ENCODE measurements around the gene ADGRV1.
"Not testable (repeated sequence)": the region's sequence is repeated elsewhere in the genome, so short reads cannot be mapped to it uniquely, and the experiment has no call there.

Gene ADGRV1

DNA sequence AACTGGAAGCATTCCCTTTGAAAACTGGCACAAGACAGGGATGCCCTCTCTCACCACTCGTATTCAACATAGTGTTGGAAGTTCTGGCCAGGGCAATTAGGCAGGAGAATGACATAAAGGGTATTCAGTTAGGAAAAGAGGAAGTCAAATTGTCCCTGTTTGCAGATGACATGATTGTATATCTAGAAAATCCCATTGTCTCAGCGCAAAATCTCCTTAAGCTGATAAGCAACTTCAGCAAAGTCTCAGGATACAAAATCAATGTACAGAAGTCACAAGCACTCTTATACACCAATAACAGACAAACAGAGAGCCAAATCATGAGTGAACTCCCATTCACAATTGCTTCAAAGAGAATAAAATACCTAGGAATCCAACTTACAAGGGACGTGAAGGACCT, 128.9 kb downstream of the ADGRV1 start:
- not testable (repeated sequence) for DNase-seq; H3K4me1 ChIP-seq (ENCODE audit: control insufficient read depth, insufficient read depth, low read length, poor library complexity, severe bottlenecking); H3K4me3 ChIP-seq (ENCODE audit: insufficient read depth, low read depth, low read length, poor library complexity, severe bottlenecking); H3K9me3 ChIP-seq (ENCODE audit: control insufficient read depth, low read length); H3K27ac ChIP-seq (ENCODE audit: insufficient read depth, low read length, poor library complexity, severe bottlenecking); H3K36me3 ChIP-seq (ENCODE audit: control insufficient read depth, insufficient read depth, low read length); H3K27me3 ChIP-seq (replicated peaks; ENCODE audit: control insufficient read depth, insufficient read depth, low read length, poor library complexity, severe bottlenecking)

DNA sequence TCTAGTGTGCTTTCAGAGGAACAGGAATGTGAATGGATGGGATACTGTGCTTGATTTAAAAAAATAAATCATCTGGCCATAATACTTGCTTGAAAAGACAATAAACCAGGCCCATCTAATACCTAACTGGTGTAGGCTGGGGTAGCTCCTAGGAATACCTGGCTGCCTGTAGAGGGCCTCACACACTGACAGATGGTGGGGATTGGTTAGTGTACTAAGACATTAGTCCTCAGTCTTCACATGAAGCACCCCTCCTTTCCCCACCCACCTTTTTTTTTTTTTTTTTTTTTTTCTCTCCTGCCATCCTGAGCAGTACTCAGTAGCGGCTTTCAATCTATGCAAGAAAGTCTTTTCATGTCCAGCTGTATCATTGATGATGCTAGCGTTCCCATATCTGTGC, 130.5 kb downstream of the ADGRV1 start:
- H3K36me3 ChIP-seq (ENCODE audit: control insufficient read depth, insufficient read depth, low read length) = no peaks in the 10 kb centered on the region
- H3K4me3 ChIP-seq (ENCODE audit: insufficient read depth, low read depth, low read length, poor library complexity, severe bottlenecking) = no peak overlapping the region
- no peaks in the 10 kb centered on the region for H3K27me3 ChIP-seq (replicated peaks; ENCODE audit: control insufficient read depth, insufficient read depth, low read length, poor library complexity, severe bottlenecking)
- no peaks in the 10 kb centered on the region for H3K4me1 ChIP-seq (ENCODE audit: control insufficient read depth, insufficient read depth, low read length, poor library complexity, severe bottlenecking)
- no peak for DNase-seq
- H3K9me3 ChIP-seq (ENCODE audit: control insufficient read depth, low read length) = no peaks in the 10 kb centered on the region
- no peak overlapping the region for H3K27ac ChIP-seq (ENCODE audit: insufficient read depth, low read length, poor library complexity, severe bottlenecking)

DNA sequence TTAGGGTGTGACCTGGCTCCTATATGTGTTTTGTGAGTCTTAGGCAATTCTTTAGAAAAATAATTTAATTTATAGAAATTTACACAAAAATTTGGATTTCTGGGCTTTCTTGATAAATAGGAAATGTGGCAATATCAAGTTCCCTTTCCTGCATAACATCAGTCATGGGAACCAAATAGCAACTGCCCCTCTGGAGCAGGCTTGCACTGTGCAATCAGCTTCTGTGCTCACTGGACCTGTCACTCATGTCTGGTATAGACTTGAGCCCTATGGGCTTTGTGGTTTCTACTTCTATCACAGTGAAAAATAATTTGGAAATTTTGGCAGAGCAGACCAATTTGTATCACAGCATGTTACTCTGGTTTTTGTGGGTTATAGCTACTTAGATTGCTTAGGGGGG, 131.7 kb downstream of the ADGRV1 start:
- DNase-seq = no peak
- H3K36me3 ChIP-seq (ENCODE audit: control insufficient read depth, insufficient read depth, low read length) = no peaks in the 10 kb centered on the region
- no peaks in the 10 kb centered on the region for H3K9me3 ChIP-seq (ENCODE audit: control insufficient read depth, low read length)
- no peaks in the 10 kb centered on the region for H3K4me1 ChIP-seq (ENCODE audit: control insufficient read depth, insufficient read depth, low read length, poor library complexity, severe bottlenecking)
- no peak overlapping the region for H3K27ac ChIP-seq (ENCODE audit: insufficient read depth, low read length, poor library complexity, severe bottlenecking)
- H3K4me3 ChIP-seq (ENCODE audit: insufficient read depth, low read depth, low read length, poor library complexity, severe bottlenecking) = no peak overlapping the region
- no peaks in the 10 kb centered on the region for H3K27me3 ChIP-seq (replicated peaks; ENCODE audit: control insufficient read depth, insufficient read depth, low read length, poor library complexity, severe bottlenecking)

DNA sequence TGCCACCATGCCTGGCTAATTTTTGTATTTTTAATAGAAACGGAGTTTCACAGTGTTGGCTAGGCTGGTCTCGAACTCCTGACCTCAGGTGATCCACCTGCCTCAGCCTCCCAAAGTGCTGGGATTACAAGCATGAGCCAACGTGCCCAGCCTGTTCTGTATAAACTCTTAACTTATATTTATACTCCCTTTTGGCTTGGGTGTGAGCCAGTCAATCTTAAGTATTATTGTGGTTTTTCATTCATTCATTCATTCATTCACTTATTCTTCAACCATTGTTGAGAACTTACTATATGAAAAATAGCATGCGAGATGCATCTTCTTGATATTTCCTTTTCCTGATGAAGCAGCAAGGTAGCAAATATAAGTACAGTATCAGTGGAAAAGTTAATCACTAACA, 132.9 kb downstream of the ADGRV1 start:
- no peaks in the 10 kb centered on the region for H3K36me3 ChIP-seq (ENCODE audit: control insufficient read depth, insufficient read depth, low read length)
- no peak overlapping the region for H3K27ac ChIP-seq (ENCODE audit: insufficient read depth, low read length, poor library complexity, severe bottlenecking)
- no peak for DNase-seq
- no peaks in the 10 kb centered on the region for H3K27me3 ChIP-seq (replicated peaks; ENCODE audit: control insufficient read depth, insufficient read depth, low read length, poor library complexity, severe bottlenecking)
- no peak overlapping the region for H3K4me3 ChIP-seq (ENCODE audit: insufficient read depth, low read depth, low read length, poor library complexity, severe bottlenecking)
- no peaks in the 10 kb centered on the region for H3K4me1 ChIP-seq (ENCODE audit: control insufficient read depth, insufficient read depth, low read length, poor library complexity, severe bottlenecking)
- no peaks in the 10 kb centered on the region for H3K9me3 ChIP-seq (ENCODE audit: control insufficient read depth, low read length)

DNA sequence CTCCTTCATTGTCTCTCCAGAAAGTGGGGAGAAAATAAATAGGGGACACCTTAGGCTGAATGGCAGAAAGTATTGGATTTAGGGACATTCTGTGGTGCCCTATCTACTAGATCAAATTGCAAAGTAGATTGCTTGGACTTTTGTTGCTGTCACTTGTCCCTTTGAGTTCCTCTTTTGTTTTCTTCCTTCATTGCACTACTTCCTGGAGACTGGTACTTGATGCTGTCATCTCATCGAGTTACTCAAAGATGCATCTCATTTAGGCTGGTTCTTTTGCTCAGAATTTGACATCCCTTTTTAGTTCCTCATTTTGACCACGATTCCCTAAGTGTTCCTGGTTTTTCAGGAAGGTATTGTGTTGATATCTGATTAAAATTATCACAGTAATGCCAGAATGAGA, 137.6 kb downstream of the ADGRV1 start:
- Histone ChIP-seq H3K9me3 (ENCODE audit: control insufficient read depth, low read length) (no peaks in the 10 kb centered on the region), H3K4me1 (ENCODE audit: control insufficient read depth, insufficient read depth, low read length, poor library complexity, severe bottlenecking) (no peaks in the 10 kb centered on the region), H3K27ac (ENCODE audit: insufficient read depth, low read length, poor library complexity, severe bottlenecking) (no peak overlapping the region), H3K36me3 (ENCODE audit: control insufficient read depth, insufficient read depth, low read length) (no peaks in the 10 kb centered on the region), H3K27me3 (replicated peaks; ENCODE audit: control insufficient read depth, insufficient read depth, low read length, poor library complexity, severe bottlenecking) (no peaks in the 10 kb centered on the region), H3K4me3 (ENCODE audit: insufficient read depth, low read depth, low read length, poor library complexity, severe bottlenecking) (no peak overlapping the region)
- DNase-seq = no peak

DNA sequence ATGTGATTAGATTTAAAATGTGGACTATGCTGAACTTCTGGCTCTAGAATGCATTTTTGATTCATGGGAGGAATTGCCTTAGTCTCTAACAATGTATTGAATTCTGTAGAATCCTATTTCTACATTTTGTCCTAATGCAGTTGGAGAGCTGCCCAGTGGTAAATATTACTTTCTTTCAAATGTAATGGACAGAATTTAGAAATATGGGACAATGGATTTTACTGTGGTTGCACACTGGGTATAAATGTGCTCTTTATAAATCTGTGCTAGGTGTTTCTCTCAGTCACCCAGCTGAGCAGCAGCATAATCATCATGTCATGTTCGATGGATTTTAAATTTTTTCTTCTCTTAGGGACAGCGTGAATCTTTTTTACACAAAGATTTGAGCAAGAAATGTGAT, 141.7 kb downstream of the ADGRV1 start:
- Histone ChIP-seq H3K27me3 (replicated peaks; ENCODE audit: control insufficient read depth, insufficient read depth, low read length, poor library complexity, severe bottlenecking) (no peaks in the 10 kb centered on the region), H3K9me3 (ENCODE audit: control insufficient read depth, low read length) (no peaks in the 10 kb centered on the region), H3K4me1 (ENCODE audit: control insufficient read depth, insufficient read depth, low read length, poor library complexity, severe bottlenecking) (no peaks in the 10 kb centered on the region), H3K4me3 (ENCODE audit: insufficient read depth, low read depth, low read length, poor library complexity, severe bottlenecking) (no peak overlapping the region), H3K36me3 (ENCODE audit: control insufficient read depth, insufficient read depth, low read length) (no peaks in the 10 kb centered on the region), H3K27ac (ENCODE audit: insufficient read depth, low read length, poor library complexity, severe bottlenecking) (no peak overlapping the region)
- DNase-seq = no peak

DNA sequence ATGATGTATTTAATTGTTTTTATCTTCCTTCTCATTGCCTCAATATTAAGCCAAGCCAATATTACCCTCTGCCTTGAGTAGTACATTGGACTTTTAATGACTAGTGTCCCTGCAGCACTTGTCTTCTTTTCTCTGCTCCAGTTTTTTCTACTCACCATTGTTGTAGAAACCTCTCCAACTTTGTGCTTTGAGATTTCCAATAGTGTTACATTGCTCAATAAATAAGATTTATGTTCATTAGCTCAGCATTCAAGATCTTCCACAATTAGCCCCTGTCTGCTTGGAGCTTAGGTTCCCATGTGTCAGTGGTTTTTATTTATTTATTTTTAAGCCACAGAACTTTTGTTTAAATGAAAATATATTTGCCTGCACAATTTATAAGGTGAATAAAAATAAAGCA, 145.3 kb downstream of the ADGRV1 start:
- Histone ChIP-seq H3K4me1 (ENCODE audit: control insufficient read depth, insufficient read depth, low read length, poor library complexity, severe bottlenecking) (no peaks in the 10 kb centered on the region), H3K36me3 (ENCODE audit: control insufficient read depth, insufficient read depth, low read length) (no peaks in the 10 kb centered on the region), H3K27me3 (replicated peaks; ENCODE audit: control insufficient read depth, insufficient read depth, low read length, poor library complexity, severe bottlenecking) (no peaks in the 10 kb centered on the region), H3K9me3 (ENCODE audit: control insufficient read depth, low read length) (no peaks in the 10 kb centered on the region), H3K27ac (ENCODE audit: insufficient read depth, low read length, poor library complexity, severe bottlenecking) (no peak overlapping the region), H3K4me3 (ENCODE audit: insufficient read depth, low read depth, low read length, poor library complexity, severe bottlenecking) (no peak overlapping the region)
- no peak for DNase-seq

DNA sequence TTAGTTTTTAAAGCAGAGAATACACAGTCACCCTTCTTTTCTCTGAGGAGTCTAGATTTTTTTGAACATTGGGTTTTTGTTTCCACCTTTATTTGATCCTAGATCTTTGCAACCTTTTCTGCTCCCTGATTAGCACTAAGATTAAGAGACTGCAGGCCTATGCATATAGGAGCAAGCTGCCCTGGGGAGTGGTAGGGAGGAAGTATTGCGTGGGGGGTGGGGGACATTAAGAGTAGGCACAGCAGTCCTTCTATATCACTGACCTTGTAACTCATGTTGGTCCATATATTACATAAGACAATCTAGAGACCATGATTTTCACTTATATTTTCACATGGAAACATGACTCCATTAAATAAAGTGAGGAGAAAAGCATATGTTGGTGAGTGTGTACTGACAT, 149.1 kb downstream of the ADGRV1 start:
- no peak overlapping the region for H3K27ac ChIP-seq (ENCODE audit: insufficient read depth, low read length, poor library complexity, severe bottlenecking)
- no peak for DNase-seq
- H3K27me3 ChIP-seq (replicated peaks; ENCODE audit: control insufficient read depth, insufficient read depth, low read length, poor library complexity, severe bottlenecking) = no peaks in the 10 kb centered on the region
- no peaks in the 10 kb centered on the region for H3K4me1 ChIP-seq (ENCODE audit: control insufficient read depth, insufficient read depth, low read length, poor library complexity, severe bottlenecking)
- H3K9me3 ChIP-seq (ENCODE audit: control insufficient read depth, low read length) = no peaks in the 10 kb centered on the region
- H3K4me3 ChIP-seq (ENCODE audit: insufficient read depth, low read depth, low read length, poor library complexity, severe bottlenecking) = no peak overlapping the region
- no peaks in the 10 kb centered on the region for H3K36me3 ChIP-seq (ENCODE audit: control insufficient read depth, insufficient read depth, low read length)

DNA sequence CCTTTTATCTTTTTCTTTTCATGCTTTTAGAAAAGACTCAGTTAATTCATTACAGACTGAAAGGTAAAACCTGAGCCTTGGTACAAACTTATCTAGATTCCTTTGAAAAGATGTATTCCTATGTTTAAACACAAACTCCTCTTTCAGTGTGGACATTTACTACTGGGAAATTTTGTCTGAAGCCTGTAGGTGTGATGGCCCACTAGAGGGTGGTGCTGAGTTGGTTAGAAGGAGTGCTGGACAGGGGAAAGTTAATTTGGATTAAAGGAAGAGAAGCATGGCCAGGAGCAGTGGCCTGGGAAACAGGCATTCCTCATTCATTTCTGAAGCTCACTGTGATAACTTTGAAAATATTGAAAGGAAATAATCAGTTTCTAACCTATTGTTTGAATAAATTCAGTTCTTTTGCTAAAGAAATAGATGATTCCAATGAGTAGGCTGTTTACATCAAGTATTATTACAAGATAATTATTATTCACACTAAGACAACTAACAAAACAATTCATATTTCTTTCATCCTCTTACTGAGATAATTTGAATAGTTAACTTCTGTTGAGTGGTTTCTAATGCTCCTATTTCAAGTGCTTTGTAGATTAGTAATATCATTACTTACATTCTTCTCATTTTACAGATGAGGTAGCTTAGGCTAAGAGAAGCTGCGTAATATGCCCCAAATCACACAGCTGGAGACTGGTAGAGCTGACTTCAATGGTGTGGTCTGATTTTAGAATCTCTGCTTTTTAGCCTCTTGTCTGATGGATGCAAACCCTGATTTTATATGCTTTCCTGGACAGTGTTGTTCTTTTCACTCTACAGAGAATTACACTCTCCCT, 150.9 kb downstream of the ADGRV1 start:
- H3K9me3 ChIP-seq (ENCODE audit: control insufficient read depth, low read length) = no peaks in the 10 kb centered on the region
- no peaks in the 10 kb centered on the region for H3K36me3 ChIP-seq (ENCODE audit: control insufficient read depth, insufficient read depth, low read length)
- no peak for DNase-seq
- H3K4me1 ChIP-seq (ENCODE audit: control insufficient read depth, insufficient read depth, low read length, poor library complexity, severe bottlenecking) = no peaks in the 10 kb centered on the region
- H3K4me3 ChIP-seq (ENCODE audit: insufficient read depth, low read depth, low read length, poor library complexity, severe bottlenecking) = no peak overlapping the region
- H3K27me3 ChIP-seq (replicated peaks; ENCODE audit: control insufficient read depth, insufficient read depth, low read length, poor library complexity, severe bottlenecking) = no peaks in the 10 kb centered on the region
- no peak overlapping the region for H3K27ac ChIP-seq (ENCODE audit: insufficient read depth, low read length, poor library complexity, severe bottlenecking)

DNA sequence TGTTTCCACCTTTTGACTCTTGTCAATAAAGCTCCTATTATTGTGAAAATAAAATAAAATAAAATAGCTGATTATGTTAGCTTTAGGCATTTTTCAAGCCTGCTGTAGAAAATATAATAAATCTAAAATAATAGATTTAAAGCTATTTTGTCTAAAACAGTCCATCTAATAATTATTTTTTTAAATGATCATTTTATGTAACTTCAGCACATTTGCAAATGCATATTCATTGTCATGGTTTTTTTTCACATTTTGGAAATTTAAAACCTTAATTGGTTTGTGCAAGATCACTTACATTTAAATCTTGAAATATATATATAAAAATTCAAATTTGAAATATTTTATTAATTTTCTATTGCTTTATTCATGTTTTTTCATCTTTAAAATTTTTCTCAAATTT, 159.8 kb downstream of the ADGRV1 start:
- Histone ChIP-seq H3K27ac (ENCODE audit: insufficient read depth, low read length, poor library complexity, severe bottlenecking) (no peak overlapping the region), H3K9me3 (ENCODE audit: control insufficient read depth, low read length) (no peaks in the 10 kb centered on the region), H3K36me3 (ENCODE audit: control insufficient read depth, insufficient read depth, low read length) (no peaks in the 10 kb centered on the region), H3K4me1 (ENCODE audit: control insufficient read depth, insufficient read depth, low read length, poor library complexity, severe bottlenecking) (no peaks in the 10 kb centered on the region), H3K27me3 (replicated peaks; ENCODE audit: control insufficient read depth, insufficient read depth, low read length, poor library complexity, severe bottlenecking) (no peaks in the 10 kb centered on the region), H3K4me3 (ENCODE audit: insufficient read depth, low read depth, low read length, poor library complexity, severe bottlenecking) (no peak overlapping the region)
- DNase-seq = no peak
